ENCODE data around the gene CUL3.
"Not testable (repeated sequence)": the region's sequence is repeated elsewhere in the genome, so short reads cannot be mapped to it uniquely, and the experiment has no call there.

Gene CUL3

DNA sequence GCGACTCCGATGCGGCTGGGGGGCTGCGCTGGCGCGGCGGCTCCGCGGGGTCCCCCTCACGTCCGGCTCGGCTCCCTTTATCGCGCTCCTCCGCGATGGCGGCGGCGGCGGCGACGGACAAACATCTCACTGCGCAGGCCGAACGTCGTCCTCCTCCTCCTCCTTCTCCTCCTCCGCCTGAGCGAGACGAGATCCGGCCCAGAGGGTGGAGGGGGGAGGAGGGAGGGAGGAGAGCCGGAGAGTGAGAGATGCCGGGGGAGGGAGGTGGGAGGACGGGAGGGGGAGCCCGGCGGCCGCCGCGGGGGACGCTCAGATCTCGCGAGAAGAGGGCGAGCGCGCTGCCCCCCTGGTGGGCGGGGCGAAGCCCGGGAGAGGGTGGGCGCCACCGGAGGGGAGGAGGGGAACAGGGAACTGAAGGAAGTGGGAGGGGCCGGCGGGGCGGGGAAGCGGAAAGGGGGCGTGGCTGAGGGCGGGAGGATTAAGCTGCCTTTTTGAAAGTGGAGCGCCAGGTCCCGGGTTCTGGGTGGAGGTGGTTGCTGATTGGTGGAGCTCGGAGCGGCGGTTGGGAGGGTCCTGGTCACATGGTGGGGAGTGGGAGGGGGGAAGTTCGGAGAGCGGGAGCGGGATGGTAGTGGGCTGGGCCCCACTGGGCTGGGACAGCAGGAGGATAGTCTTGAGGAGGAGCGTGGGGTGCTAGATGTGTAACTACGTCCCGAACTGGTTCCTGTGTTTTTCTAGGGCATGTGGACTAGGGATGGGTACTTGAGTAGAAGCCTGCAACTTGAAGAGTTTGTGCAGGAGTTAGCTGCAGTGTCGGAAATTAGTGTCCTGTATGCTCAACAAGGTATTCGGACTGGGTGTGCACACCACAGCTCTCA lies at the start of gene CUL3:
Gene CUL3 (minus strand): TSS at position 153 of the 878 bp plus-strand sequence. CDS start 354 bp downstream, outside the sequence.
- peak; percentile 90 to 99 (median 97) for DNase-seq

DNA sequence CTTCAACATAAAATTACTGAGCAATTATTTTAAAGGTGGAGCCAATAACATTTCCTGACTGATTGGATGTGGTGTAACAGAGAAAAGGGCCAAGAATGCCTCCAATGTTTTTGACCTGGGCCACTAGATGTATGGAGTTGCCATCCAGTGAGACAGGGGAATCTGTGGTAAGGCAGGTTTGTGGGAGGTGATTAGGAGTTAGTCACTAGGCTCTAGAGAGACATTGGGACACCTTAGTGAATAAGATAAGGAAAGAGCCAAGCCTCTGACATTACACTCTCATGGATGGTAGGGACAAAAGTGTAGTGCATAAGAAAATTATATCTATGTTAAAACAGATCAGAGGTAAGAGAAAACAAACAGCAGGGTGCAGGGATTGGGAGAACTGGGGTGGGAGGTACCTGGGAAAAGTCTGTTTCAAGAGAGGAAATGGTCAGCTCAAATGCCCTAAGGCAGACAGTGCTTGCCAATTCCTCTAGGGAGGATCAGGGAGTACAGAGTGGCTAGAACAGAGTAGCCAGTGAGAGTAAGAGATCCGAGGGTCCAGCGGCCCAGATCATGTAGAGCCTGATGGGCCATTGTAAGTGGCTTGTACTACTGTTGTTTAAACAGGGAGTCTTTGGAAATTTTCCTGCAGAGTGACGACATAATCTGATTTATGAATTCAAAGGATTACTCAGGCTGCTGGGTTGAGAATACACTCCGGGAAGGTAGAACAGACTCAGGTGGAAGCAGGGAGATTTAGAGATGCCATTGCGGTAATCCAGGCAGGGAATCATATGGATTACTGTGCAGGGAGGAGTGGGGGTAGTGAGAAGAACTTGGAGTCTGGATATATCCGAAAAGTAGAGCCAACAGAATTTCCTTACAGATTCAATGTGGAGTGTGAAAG lies 45.7 kb upstream of the CUL3 start:
- no peak for DNase-seq

DNA sequence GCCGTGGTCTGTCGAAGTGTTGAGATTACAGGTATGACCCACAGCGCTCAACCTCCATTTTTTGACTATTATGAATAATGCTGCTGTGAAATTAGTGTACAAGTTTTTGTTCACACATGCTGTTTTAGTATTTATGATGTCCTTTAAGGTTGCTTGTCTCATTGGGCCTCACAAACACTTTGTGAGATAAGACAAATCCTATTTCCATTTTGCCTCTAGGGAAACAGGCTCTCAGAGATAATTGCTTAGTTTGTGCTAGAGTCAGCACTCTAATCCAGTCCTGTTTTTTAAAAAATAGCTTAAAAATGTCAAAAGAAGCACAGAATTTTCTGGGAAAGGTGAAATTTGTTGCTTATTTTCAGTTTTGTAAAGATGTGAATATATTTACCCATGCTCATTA lies 43.3 kb upstream of the CUL3 start:
- DNase-seq, result peak in 1 of 3 experiments; percentile 6

DNA sequence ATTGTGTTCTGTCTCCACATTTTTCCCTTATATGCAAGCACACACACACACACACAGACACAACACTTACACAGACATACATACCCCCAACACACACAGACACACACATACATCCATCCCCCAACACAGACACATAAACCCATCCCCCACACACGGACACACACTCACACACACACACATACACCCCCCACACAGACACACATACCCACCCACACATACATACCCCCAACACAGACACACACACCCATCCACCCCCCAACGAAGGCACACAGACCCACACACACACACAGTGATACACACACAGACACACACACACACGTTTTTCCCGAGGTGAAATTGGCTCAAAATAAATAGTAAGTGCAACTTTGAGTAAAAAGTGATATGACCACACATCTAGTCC lies 41.6 kb upstream of the CUL3 start:
- DNase-seq, result no peak

DNA sequence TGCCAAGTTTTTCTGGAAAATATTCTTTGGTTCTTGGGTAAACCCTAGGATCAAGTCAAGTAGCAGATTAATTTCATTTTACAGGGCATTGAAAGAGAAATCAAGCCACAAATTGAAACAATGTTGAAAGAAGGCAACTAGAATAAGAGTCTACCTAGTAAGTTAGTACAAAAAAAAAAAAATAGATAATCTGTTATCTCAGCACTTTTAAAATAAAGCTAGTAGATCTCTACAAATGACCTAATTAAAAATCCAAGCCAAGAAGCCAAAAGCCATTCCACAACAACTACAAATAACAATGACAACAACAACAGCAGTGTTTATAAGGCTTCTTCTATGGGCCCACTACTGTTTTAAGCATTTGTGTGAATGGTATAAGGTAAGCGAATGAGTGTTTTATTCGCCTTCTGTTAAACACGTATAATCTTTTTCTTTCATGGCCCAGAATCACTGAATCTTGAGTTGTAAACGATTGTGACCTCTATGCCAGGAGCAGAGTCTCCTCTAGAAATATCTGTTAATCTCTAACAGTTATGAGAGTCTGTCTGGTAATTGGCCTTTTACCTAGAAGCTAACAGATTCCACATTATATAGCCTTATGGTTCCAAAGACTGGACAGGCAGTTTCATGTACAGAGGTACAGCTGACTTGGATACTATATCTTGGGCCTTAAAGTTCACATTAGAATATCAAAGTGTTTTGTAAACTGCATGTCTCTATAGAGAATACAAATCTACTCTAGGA lies 28.6 kb upstream of the CUL3 start:
- no peak for DNase-seq

DNA sequence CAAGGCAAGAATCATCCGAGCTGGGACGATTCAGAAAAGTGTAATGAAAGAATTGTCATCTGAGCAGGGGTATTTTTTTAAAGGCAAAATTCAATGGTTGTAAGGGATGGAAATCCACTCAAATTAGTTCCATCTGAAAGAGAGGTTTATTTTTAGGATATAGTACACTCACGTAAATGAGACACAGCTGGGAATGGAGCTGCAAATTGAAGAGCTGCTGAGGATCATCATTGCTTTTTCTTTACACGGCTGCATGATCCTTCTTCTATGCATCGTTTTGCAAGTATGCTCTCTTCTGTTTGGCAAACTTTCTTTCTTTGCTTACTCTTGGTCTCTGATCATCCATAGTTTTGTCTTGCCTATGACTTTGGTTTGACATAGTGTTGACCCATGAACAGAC lies 27.4 kb upstream of the CUL3 start:
- no peak for DNase-seq

DNA sequence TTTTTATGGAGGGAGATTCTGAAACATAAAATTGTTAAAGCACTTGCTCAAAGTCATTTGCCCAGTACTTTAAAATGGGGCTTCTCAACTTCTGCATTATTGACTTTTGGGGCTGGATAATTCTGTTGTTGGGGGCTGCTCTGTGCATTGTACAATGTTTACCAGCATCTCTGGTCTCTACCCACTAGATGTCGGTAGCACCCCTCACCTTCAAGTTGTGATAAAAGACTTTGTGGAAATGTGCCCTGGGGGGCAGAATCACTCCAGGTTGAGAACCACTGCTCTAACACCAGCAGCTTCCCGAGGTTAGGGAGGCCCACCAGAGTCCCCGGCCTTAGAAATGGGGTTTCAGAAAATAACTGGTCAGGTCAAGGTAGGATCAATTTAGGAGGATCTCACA lies 26.8 kb upstream of the CUL3 start:
- no peak for DNase-seq

DNA sequence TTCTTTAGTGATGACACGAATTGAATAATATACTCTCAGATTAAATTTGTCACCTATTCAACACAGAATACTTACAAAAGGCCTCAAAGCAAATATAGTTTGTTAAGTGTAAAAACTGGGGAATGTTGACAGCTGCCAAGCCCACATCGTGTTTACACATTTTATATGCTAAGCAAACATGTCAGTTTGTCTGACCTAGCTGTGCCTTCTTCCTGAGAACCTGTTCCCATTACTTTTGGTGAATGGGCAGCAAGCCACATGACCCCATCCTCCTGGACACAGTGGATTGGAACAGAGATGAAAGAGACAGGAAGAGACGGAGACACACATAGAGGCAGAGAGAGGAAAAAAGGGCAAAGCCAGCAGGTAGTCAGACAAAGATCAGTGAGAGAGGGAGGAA lies 22.9 kb upstream of the CUL3 start:
- peak in 2 of 3 experiments; percentile 13 to 36 for DNase-seq

DNA sequence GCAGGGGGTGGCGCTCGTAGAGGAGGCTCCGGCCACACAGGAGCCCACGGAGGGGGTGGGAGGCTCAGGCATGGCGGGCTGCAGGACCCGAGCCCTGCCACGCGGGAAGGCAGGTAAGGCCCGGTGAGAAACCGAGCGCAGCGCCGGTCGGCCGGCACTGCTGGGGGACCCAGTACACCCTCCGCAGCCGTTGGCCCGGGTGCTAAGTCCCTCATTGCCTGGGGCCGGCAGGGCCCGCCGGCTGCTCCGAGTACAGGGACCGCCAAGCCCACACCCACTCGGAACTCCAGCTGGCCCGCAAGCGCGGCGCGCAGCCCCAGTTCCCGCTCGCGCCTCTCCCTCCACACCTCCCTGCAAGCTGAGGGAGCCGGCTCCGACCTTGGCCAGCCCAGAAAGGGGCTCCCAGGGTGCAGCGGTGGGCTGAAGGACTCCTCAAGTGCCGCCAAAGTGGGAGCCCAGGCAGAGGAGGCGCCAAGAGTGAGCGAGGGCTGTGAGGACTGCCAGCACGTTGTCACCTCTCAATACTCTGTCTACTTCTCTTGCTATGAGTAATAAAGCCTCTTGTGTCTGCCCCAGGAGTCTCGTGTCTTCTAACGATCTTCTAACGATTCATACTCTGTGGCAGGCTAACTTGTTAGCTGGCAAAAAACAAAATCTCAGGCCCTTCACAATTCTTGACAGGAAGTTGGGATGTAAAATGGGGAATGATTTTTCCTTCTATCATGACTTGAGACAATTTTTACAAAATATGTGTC lies 18.8 kb upstream of the CUL3 start:
- DNase-seq, result not testable (repeated sequence)

DNA sequence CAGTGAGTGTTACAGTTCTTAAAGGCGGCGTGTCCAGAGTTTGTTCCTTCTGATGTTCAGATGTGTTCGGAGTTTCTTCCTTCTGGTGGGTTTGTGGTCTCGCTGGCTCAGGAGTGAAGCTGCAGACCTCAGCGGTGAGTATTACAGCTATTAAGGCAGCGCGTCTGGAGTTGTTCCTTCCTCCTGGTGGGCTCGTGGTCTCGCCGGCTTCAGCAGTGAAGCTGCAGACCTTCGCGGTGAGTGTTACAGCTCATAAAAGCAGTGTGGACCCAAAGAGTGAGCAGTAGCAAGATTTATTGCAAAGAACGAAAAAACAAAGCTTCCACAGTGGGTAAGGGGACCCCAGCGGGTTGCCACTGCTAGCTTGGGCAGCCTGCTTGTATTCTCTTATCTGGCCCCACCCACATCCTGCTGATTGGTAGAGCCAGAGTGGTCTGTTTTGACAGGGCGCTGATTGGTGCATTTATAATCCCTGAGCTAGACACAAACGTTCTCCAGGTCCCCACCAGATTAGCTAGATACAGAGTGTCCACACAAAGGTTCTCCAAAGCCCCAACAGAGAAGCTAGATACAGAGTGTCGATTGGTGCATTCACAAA lies 17.7 kb upstream of the CUL3 start:
- DNase-seq, result not testable (repeated sequence)

DNA sequence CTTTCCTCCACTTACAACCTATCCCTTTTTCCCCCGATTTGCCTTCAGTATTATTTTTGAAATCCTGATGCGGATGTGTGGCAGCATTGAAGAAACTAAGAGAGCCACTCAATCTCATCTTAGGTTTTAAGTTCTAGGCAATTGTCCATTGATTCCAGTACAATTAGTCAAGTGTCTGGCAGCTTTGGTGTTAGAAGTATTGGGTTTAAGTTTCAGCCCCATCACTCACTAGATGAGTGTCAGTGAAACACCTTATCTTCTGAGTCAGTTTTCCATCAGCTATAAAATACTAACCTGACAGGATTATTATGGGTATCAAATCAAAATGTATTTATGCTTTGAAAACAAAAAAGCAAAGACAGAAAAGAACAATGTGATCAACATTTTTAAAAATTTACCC lies 16.8 kb upstream of the CUL3 start:
- no peak for DNase-seq

DNA sequence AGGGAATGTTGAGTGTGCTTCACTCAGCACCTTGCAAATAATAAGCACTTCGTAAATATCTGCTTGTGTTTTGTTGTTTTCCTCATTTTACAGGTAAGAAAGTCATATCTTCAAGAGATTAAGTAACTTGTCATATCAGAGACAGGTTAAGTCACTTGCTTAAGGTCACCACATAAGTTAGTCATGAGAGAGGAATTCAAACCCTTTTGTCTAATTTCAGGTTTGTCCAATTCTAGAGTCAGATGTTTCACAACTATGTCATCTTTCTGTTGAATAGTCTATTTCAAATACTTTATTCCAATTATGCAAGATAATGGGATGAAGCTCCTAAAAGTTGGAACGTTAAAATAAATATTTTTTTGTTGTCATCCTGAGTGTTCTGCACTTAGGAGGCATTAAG lies 13.5 kb upstream of the CUL3 start:
- DNase-seq, result no peak

DNA sequence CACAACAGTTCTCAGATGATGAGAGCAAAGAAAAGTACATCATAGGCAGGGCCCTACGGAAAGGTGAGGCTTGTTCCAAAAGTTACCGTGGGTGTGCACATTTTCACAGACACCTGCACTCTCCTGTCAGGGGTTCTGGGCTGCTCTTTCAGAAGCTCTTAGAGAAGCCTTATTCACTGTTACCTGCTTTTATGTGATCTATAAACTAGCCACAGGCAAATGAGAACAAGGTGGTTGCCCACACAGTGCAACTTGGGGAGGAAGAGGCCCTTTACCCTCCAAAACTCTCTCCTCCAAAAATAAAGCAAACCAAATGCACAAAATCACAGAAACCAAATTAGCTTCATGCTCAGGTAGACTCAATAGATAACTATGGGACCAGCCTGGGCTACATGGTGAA lies 11.1 kb upstream of the CUL3 start:
- DNase-seq, result no peak

DNA sequence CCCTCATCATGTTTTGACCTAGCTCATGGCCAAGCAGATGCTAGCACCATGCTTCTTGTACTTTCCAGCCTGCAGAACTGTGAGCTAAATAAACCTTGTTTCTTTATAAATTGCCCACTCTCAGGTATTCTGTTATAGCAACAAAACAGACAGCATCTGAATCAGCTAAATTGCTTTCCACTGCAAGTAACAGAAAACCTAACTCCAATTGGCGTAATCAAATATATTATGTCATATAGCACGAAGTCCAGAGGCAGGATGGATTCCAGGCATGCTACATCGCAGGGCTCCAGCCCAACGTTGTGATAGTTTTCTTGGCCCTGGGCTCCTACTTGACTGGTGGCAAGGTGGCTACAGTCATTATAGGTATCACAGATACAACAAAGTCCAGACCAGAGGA lies 10.4 kb upstream of the CUL3 start:
- no peak for DNase-seq

DNA sequence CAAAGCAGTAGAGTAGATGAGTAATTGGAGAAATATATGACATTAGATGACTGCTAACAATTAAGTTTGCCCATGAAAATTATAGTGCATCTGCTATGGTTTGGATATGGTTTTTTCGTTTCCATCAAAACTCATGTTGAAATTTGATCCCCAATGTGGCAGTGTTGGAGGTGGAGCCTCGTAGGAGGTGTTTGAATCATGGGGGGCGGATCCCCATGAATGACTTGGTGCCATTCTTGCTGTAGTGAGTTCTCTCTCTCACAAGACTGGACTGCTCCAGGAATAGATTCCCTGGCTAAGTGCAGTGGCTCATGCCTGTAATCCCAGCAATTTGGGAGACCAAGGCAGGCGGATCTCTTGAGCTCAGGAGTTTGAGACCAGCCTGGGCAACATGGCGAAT lies 9.7 kb upstream of the CUL3 start:
- no peak for DNase-seq

DNA sequence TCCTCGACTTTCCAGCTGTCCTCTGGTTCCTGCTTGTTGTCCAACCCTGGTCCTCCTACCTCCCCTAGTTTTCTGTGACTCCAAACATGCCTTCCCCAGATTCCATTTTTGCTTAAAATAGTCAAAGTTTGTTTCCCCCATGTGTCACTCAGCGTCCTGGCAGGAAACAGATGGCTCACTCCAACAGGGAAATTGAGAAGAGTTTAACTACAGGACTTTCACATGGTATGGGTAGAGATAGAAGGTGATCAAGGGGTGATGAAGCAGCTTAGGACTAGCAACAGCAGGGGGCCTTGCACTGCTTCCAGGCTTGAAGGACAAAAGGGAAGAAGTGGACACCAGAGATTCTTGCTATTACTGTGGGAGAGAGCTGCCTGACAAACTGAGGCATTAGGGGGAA lies 6.1 kb upstream of the CUL3 start:
- no peak for DNase-seq

DNA sequence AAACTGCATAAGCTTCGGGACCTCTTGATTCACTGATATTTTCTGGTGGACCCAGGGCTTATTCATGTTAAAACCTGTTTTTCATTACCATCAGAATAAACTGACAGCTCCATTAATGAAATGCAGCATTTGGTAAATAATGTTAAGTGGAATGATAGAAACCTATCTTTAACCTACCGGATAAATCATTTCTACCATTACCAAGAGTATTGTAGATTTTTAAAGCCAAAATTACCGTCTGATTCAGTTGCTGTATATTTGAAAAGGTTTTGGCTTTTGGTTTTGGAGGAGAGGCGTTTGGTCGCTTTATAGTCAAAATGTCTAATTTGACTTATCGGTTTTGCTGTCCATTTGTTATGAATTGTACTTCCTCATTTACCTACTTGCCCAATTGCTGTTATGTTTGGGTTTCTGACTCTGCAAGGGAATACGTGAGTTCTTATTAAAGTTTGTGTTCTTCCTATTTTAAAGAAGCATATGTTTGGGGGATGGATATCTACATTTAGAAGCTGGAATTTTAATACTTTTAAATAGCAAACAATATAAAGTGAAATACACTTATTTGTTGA lies 1.0 kb upstream of the CUL3 start:
- DNase-seq, result peak in 1 of 3 experiments; percentile 57

DNA sequence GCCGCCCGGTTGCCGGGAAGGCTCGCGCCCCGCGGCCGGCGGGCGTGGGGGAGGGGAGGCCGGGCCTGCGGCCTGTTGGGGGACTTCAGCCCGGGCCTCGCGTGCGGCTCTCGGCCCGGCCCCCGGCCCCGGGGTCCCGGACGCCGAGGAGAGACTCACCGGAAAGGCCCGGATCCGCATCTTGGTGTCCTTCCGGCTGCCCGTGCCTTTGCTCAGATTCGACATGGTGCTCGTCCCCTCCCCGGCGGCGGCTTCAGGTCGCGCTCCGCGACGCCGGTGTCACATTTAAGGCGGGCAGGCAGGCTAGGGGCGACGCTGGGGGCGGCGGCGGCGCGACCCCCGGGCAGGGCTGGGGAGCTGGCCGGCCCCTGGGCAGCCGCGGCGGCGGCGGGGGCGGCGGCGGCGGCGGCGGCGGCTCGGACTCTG lies 365 bp downstream of the CUL3 start:
- DNase-seq, result peak; percentile 9 to 73 (median 71)

DNA sequence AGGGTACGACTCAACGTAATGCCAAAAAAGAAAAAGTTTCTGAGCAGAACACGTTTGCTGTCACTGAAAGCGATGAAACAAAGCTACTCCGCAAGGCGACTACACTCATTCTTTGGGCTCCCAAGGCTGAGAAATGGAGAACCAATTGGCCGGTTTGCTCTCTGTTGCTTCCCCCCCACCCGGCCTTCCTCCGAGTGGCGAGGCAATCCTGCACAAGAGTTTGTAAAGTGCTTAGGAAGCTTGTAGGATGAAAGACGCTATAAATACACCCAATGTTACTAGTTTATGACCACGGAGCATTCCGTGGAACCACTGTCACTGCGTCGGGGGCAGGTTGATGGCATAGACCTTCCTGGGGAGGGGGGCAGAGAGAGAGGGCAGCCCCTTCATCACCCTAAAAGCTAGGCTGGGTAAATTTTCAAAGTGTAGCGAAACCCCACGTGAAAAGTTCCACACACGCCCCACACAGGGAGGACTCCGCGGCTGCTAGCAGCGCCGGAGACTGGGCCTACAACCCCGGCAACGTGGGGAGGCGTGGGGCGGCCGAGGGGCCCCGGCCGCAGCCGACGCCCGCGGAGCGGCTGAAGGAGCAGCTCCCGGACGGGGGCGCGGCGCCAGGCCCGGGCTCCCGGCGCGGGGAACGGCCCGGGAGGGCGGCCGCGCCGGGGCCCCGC lies 915 bp downstream of the CUL3 start:
- peak; percentile 7 to 58 (median 56) for DNase-seq

DNA sequence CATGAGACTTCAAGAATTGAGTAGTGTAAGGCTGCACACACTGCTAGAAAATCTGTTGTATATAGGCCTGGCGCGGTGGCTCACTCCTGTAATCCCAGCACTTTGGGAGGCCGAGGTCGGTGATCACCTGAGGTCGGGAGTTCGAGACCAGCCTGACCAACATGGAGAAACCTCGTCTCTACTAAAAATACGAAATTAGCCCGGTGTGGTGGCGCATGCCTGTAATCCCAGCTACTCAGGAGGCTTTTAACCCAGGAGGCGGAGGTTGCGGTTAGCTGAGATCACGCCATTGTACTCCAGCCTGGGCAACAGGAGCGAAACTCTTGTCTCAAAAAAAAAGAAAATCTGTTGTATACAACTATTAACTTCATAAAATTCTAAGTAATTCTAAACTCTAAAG lies 2.1 kb downstream of the CUL3 start:
- not testable (repeated sequence) for DNase-seq

DNA sequence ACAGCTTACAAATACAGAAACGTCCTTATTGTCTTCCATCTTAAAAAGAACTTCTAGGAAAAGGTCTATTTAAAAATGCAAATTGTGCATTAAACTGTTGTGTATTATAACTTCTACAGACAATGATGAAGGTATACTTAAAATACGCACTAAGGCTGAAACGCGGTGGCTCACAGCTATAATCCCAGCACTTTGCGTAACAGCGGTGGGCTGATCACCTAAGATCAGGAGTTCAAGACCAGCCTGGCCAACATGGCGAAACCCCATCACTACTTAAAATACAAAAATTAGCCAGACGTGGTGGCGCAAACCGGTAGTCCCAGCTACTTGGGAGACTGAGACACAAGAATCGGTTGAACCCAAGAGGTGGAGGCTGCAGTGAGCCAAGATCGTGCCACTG lies 4.9 kb downstream of the CUL3 start:
- no peak for DNase-seq

All from NCI-H1417 (cell line).